Glomerular visceral epithelial cell (primary cell): ENCODE data around the gene LINGO1.

Experiments
- DNase-seq: peaks from one replicate; pipeline ENCODE4 v3.0.0-alpha.2; 2016; ENCODE audit errors: extremely low spot score

The LINGO1 gene

GRCh38 chr15:77596821-77597803 lies 35.6 kb downstream of the LINGO1 start:
- no peak for DNase-seq

GRCh38 chr15:77595231-77595630 lies 37.5 kb downstream of the LINGO1 start:
- no peak for DNase-seq

GRCh38 chr15:77592758-77593157 lies 40.0 kb downstream of the LINGO1 start:
- no peak for DNase-seq

GRCh38 chr15:77591968-77592613 lies 40.6 kb downstream of the LINGO1 start:
- DNase-seq = no peak

GRCh38 chr15:77589839-77590238 lies 42.9 kb downstream of the LINGO1 start:
- DNase-seq = no peak

GRCh38 chr15:77588126-77588525 lies 44.6 kb downstream of the LINGO1 start:
- no peak for DNase-seq

GRCh38 chr15:77584691-77585090 lies 48.0 kb downstream of the LINGO1 start:
- DNase-seq = no peak

GRCh38 chr15:77584201-77584600 lies 48.5 kb downstream of the LINGO1 start:
- DNase-seq = no peak

- no peak for DNase-seq
Observed at GRCh38 chr15:77582763-77583162, 49.9 kb downstream of the LINGO1 start.

- no peak for DNase-seq
Observed at GRCh38 chr15:77581896-77582569, 50.7 kb downstream of the LINGO1 start.

- DNase-seq = peak; percentile 7
Observed at GRCh38 chr15:77580996-77581682, 51.6 kb downstream of the LINGO1 start.

GRCh38 chr15:77579498-77580188 lies 53.1 kb downstream of the LINGO1 start:
- no peak for DNase-seq

GRCh38 chr15:77578641-77579372 lies 53.9 kb downstream of the LINGO1 start:
- no peak for DNase-seq

- no peak for DNase-seq
Observed at GRCh38 chr15:77577366-77577950, 55.3 kb downstream of the LINGO1 start.

GRCh38 chr15:77576538-77576937 lies 56.2 kb downstream of the LINGO1 start:
- DNase-seq = no peak

- DNase-seq = no peak
Observed at GRCh38 chr15:77575203-77575934, 57.3 kb downstream of the LINGO1 start.

- no peak for DNase-seq
Observed at GRCh38 chr15:77574521-77575202, 58.0 kb downstream of the LINGO1 start.

- DNase-seq = no peak
Observed at GRCh38 chr15:77573802-77574201, 58.9 kb downstream of the LINGO1 start.

GRCh38 chr15:77572186-77572585 lies 60.5 kb downstream of the LINGO1 start:
- DNase-seq = no peak
